ENCODE results near the gene KCNQ1.

KCNQ1 gene

GRCh38 chr11:2460540-2461252 is 15.9 kb downstream of the KCNQ1 start:
- TF ChIP-seq GATA2 (IDR thresholded peaks at IDR 0.05; ENCODE audit: low read depth, low read length) (no peak), GATA3 (IDR thresholded peaks at IDR 0.05; ENCODE audit: low read depth, low read length) (no peak)

DNA sequence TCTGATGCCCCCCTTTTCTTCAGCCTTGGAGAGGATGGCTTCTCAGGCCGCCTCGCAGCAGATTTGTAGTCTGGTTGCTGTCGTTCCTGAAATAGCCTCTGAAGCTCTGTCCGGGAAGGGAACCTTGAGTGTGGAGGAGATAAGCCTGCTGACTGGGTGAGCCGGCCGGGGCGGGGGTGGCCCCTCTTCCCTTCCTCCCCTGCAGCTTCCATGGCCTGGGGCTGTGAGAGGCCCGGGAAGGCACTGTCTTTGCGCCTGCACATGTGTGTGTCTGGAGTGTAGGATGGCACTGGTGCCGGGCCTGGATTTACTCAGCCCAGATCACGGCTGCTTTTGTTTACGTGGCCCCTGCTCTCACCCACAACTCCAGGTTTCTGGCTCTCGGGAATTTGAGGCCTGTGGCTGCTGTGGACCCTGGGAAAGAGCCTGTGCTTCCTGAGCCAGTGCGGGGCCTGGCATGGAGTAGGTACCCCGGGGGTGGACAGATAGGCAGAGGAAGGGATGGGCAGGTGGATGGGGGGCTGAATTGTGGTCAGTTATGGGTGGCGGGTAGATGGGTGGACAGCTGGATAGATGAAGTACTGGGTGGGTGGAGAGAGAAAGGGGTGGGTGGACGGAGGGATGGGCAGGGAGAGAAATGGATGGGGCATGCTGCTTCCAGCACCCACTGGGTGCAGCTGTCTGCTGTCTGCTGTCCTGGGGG is 16.6 kb downstream of the KCNQ1 start:
- no peak for TF ChIP-seq GATA3 (IDR thresholded peaks at IDR 0.05; ENCODE audit: low read depth, low read length)
- 0 out of 2 replicates have a peak, but pooled peaks have one; percentile 38 for TF ChIP-seq GATA2 (IDR thresholded peaks at IDR 0.05; ENCODE audit: low read depth, low read length)

DNA sequence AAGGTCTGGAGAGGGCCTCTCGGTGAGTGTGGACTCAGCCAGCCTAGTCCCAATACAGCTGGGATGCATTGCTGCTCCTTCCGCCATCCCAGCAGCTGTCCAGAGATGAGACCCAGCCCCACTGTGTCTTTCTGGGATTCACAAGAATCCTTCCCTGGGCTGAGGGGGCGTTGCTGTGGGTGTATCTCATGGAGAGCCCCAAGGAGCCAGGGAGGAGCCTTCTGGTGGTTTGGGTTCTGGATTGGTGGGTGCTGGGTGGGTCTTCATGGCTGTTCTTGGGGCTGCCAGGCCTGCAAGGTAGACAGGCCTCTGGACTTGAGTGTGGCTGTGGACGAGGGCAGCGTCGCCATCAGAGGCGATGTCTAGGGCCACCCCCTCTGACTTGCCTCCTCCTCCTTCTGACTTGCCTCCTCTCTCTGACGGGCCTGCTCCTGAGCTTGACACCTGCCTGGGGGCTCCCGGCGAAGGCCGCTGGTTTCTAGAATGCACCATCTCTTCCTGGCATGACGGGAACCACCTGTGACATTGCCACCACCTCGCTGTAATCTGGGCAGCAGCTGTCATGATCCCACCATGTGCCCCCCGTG is 17.2 kb downstream of the KCNQ1 start:
- TF ChIP-seq GATA3 (IDR thresholded peaks at IDR 0.05; ENCODE audit: low read depth, low read length): no peak
- no peak for TF ChIP-seq GATA2 (IDR thresholded peaks at IDR 0.05; ENCODE audit: low read depth, low read length)

DNA sequence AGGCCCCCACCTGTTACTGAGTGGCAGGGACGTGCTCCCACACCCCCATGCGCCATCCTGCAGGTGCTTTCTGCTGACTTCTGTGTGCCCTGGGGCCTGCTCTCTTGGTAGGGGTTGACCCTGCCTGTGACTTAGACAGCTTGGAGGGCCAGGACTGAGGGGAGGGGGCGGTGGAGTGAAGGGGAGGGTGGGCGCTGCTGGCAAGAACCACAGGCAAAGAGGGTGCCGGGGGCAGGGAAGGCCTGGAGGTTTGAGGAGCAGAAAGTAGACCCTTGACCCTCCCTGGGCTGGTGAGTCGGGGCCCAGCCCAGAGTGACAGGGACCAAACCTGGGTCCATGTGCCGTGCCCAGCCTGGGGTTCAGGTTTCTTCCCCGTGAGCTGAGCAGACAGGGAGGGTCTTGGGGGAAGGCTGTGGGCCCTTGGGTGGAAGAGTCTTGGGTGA is 17.8 kb downstream of the KCNQ1 start:
- TF ChIP-seq GATA3 (IDR thresholded peaks at IDR 0.05; ENCODE audit: low read depth, low read length) (no peak), GATA2 (IDR thresholded peaks at IDR 0.05; ENCODE audit: low read depth, low read length) (no peak)

- TF ChIP-seq GATA2 (IDR thresholded peaks at IDR 0.05; ENCODE audit: low read depth, low read length) (no peak), GATA3 (IDR thresholded peaks at IDR 0.05; ENCODE audit: low read depth, low read length) (no peak)
These were observed 18.4 kb downstream of the KCNQ1 start for GRCh38 chr11:2462986-2463765.

DNA sequence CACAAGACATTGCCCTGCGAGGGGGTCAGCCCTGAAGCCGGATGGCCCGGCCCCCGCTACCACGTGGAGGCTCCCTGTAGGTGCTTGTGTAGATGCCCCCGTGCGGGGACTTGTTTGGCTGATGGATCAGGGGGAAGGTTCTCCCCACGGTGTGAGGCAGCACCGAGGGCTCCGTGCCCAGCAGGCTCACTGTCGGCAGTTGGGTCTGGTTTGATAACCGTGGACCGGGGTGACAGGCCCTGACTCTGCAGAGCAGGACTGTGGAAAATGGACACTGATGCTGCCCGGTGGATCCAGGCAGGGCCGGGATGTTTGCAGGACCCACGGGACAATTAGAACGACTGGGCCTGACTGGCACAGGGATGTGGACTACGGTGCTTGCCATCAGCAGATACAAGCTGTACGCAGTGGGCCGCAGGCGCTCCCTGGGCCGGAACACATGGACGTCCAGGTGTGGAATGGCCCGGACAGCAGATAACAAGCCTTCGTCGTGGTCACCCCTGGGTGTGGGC is 19.0 kb downstream of the KCNQ1 start:
- TF ChIP-seq GATA2 (IDR thresholded peaks at IDR 0.05; ENCODE audit: low read depth, low read length): no peak
- no peak for TF ChIP-seq GATA3 (IDR thresholded peaks at IDR 0.05; ENCODE audit: low read depth, low read length)

- TF ChIP-seq GATA2 (IDR thresholded peaks at IDR 0.05; ENCODE audit: low read depth, low read length) (no peak), GATA3 (IDR thresholded peaks at IDR 0.05; ENCODE audit: low read depth, low read length) (no peak)
These were observed 19.8 kb downstream of the KCNQ1 start for GRCh38 chr11:2464451-2465165.

GRCh38 chr11:2465202-2466068 is 20.6 kb downstream of the KCNQ1 start:
- TF ChIP-seq GATA3 (IDR thresholded peaks at IDR 0.05; ENCODE audit: low read depth, low read length) (no peak), GATA2 (IDR thresholded peaks at IDR 0.05; ENCODE audit: low read depth, low read length) (no peak)

- TF ChIP-seq GATA2 (IDR thresholded peaks at IDR 0.05; ENCODE audit: low read depth, low read length): 0 out of 2 replicates have a peak, but pooled peaks have one; percentile 9
- no peak for TF ChIP-seq GATA3 (IDR thresholded peaks at IDR 0.05; ENCODE audit: low read depth, low read length)
These were observed 21.4 kb downstream of the KCNQ1 start for GRCh38 chr11:2466069-2466801.

GRCh38 chr11:2466869-2467694 is 22.3 kb downstream of the KCNQ1 start:
- no peak for TF ChIP-seq GATA3 (IDR thresholded peaks at IDR 0.05; ENCODE audit: low read depth, low read length)
- TF ChIP-seq GATA2 (IDR thresholded peaks at IDR 0.05; ENCODE audit: low read depth, low read length): no peak

DNA sequence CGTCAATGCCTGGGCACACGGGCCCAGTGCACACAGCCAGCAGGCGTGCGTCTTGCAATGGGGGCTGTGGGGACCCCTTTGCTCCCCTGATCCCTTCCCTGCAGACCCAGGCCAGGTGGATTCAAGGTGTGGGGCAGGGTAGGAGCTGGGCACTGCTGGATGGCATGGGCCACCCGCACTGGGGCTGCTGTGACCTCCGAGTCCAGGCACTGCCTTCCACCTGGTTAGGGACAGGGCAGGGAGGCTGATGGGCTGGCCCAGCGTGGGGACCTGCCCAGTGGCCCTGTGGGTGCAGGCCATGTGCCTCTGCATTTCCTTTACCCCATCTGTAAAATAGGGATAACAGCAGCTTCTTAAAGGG is 22.9 kb downstream of the KCNQ1 start:
- no peak for TF ChIP-seq GATA2 (IDR thresholded peaks at IDR 0.05; ENCODE audit: low read depth, low read length)
- TF ChIP-seq GATA3 (IDR thresholded peaks at IDR 0.05; ENCODE audit: low read depth, low read length): no peak
